GM21528 (cell line): ENCODE results near the gene ERN1.
A peak's percentile ranks its signal among the peaks of the same experiment; 100 is the strongest.

Experiments used
- ATAC-seq: cut with Tn5 transposase; IDR thresholded peaks from one replicate; pipeline ENCODE4 v1.9.1; 2021; ENCODE audit warnings: mild to moderate bottlenecking, moderate library complexity; ENCODE audit not compliant: unreplicated experiment, low FRiP score

ERN1 gene

GRCh38 chr17:64145751-64146417 is 15.9 kb upstream of the ERN1 start:
- peak; percentile 95 for ATAC-seq

- no peak for ATAC-seq
Observed at GRCh38 chr17:64145375-64145750, 15.4 kb upstream of the ERN1 start.

- no peak for ATAC-seq
Observed at GRCh38 chr17:64139542-64139941, 9.6 kb upstream of the ERN1 start.

GRCh38 chr17:64138441-64138840 is 8.5 kb upstream of the ERN1 start:
- no peak for ATAC-seq

- ATAC-seq = no peak
Observed at GRCh38 chr17:64135000-64135399, 5.1 kb upstream of the ERN1 start.

- ATAC-seq = no peak
Observed at GRCh38 chr17:64134216-64134970, 4.4 kb upstream of the ERN1 start.

- ATAC-seq = no peak
Observed at GRCh38 chr17:64133546-64134215, 3.7 kb upstream of the ERN1 start.

GRCh38 chr17:64131606-64132270 is 1.8 kb upstream of the ERN1 start:
- ATAC-seq = no peak

GRCh38 chr17:64130559-64131001 is 636 bp upstream of the ERN1 start:
- peak; percentile 4 for ATAC-seq

- peak; percentile 21 for ATAC-seq
Observed at GRCh38 chr17:64129515-64129764, 504 bp downstream of the ERN1 start.

- ATAC-seq = no peak
Observed at GRCh38 chr17:64128787-64129514, 993 bp downstream of the ERN1 start.

GRCh38 chr17:64126918-64127317 is 3.0 kb downstream of the ERN1 start:
- ATAC-seq = no peak

GRCh38 chr17:64125937-64126336 is 4.0 kb downstream of the ERN1 start:
- no peak for ATAC-seq

GRCh38 chr17:64124609-64125008 is 5.3 kb downstream of the ERN1 start:
- ATAC-seq = no peak

GRCh38 chr17:64123114-64123513 is 6.8 kb downstream of the ERN1 start:
- ATAC-seq = no peak

GRCh38 chr17:64120972-64121786 is 8.8 kb downstream of the ERN1 start:
- ATAC-seq = peak; percentile 60

- ATAC-seq = no peak
Observed at GRCh38 chr17:64120159-64120810, 9.7 kb downstream of the ERN1 start.

GRCh38 chr17:64117981-64118979 is 11.7 kb downstream of the ERN1 start:
- ATAC-seq = no peak
